Measurements from ENCODE around the gene DAAM2. TPM values are rescaled to one million over a fixed set of nuclear protein-coding genes. Genes with fewer than 3 reads are reported as not detected.

The DAAM2 gene
- total and polyA plus RNA-seq, 4 experiments from 2014 or later = not detected

DNA sequence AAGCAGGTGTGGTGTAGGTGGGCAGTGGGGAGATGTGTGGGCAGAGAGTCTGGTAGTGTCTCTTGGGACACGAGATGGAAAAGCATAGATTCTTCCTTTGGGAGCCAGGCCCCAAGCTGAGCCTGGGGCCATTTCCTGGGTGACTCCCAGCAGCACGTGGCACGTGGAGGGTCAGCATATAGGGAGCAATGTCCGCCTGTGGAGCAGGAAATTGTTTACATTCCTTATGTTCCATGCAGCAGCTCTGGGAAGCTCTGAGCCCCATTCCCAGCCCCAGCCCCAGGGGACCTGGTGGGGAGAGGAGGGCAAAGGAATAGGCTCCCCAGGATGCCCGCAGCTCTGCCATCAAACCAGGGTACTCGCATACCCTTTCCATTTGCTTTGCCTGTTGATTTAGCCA is 57.6 kb downstream of the DAAM2 start:
- H3K4me3 Mint-ChIP-seq = no peak overlapping the region
- Histone ChIP-seq H3K36me3 (ENCODE audit: insufficient read depth, low read length) (no peaks in the 10 kb centered on the region), H3K27ac (ENCODE audit: low read depth, low read length) (no peak overlapping the region), H3K27me3 (ENCODE audit: insufficient read depth, low read length) (no peaks in the 10 kb centered on the region), H3K9me3 (ENCODE audit: control insufficient read depth in 1 of 2, low read length in 2 of 2) (no peaks in the 10 kb centered on the region), H3K4me3 (ENCODE audit: low read length in 2 of 2) (no peak overlapping the region), H3K4me1 (ENCODE audit: insufficient read depth, low read length) (no peaks in the 10 kb centered on the region)
- H3K4me1 Mint-ChIP-seq = no peaks in the 10 kb centered on the region
- intact Hi-C loops (cut with micrococcal nuclease) = no loop called here
- H3K27ac Mint-ChIP-seq = no peak overlapping the region
- peaks cover 0 to 4% (median 0%) of the 10 kb centered on the region in 8 donors for H3K9me3 Mint-ChIP-seq
- POLR2A ChIA-PET (ENCODE audit: partially characterized antibody) = no interaction called here
- H3K27me3 Mint-ChIP-seq = peaks cover 0 to 6% of the 10 kb centered on the region in 2 donors
- DNase-seq = no peak
- CTCF ChIA-PET (ENCODE audit: partially characterized antibody) = interaction anchor here (2.8 kb wide), 1 partner anchor 16 kb away, joined by 14 read pairs; no protein-coding TSS in a partner anchor
- no peaks in the 10 kb centered on the region for H3K36me3 Mint-ChIP-seq

DNA sequence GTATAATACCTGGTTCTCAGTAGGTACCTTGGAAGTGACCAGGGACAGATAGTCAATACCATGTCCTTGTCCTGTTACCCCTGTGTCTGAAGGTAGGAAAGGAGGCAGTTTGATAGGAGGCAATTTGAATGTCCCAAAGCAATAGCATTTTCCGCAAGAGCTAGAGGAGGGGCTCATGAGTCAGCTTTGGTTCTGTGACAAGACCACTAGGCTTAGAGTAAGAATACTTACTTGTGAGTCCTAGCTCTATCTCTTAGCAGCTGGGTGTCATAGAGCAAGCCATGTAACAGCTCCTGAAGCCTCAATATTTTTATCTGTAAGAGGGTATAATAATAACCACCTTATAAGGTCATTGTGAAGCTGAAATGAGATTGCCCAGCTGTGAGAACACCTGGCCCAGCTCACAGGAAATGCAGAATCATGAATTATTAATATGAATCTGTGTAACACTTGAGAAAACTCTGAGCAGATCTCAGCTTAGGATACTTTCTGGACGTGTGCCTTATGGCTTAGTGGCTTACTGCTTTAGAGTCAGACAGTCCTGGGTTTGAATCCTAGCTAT is 58.6 kb downstream of the DAAM2 start:
- Histone ChIP-seq H3K4me3 (ENCODE audit: low read length in 2 of 2) (no peak overlapping the region), H3K27ac (ENCODE audit: low read depth, low read length) (no peak overlapping the region), H3K27me3 (ENCODE audit: insufficient read depth, low read length) (no peaks in the 10 kb centered on the region), H3K4me1 (ENCODE audit: insufficient read depth, low read length) (no peaks in the 10 kb centered on the region), H3K36me3 (ENCODE audit: insufficient read depth, low read length) (no peaks in the 10 kb centered on the region), H3K9me3 (ENCODE audit: control insufficient read depth in 1 of 2, low read length in 2 of 2) (no peaks in the 10 kb centered on the region)
- Mint-ChIP-seq H3K4me1 (no peaks in the 10 kb centered on the region), H3K27ac (no peak overlapping the region), H3K4me3 (no peak overlapping the region), H3K27me3 (peaks cover 0 to 9% of the 10 kb centered on the region in 2 donors), H3K36me3 (no peaks in the 10 kb centered on the region), H3K9me3 (peaks cover 0 to 4% (median 0%) of the 10 kb centered on the region in 8 donors)
- ChIA-PET POLR2A (ENCODE audit: partially characterized antibody) (no interaction called here), CTCF (ENCODE audit: partially characterized antibody) (interaction anchor here (2.8 kb wide), 1 partner anchor 15 kb away, joined by 14 read pairs; no protein-coding TSS in a partner anchor)
- no peak for DNase-seq
- intact Hi-C loops (cut with micrococcal nuclease) = no loop called here

DNA sequence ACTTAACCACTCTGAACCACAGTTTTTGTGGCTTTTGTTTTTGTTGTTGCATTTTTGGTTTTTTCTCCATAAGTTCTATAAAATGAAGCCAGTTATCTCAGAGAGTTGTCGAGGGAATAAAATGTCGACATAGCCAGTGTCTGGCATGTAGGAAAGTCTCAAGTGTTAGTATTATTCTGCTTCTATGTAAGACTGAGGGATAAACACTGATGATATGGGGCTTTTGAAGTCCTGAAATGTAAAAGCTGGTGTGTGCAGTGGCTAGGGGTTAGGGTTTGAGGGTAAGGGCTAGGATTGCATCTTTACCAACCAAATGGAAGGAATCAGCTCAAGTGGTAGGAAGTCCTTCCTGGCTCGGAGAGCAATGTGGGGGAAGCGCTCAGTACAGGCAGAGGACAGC is 59.2 kb downstream of the DAAM2 start:
- no peak overlapping the region for H3K4me3 Mint-ChIP-seq
- H3K4me3 ChIP-seq (ENCODE audit: low read length in 2 of 2) = no peak overlapping the region
- DNase-seq = no peak
- H3K4me1 Mint-ChIP-seq = no peaks in the 10 kb centered on the region
- no peaks in the 10 kb centered on the region for H3K36me3 ChIP-seq (ENCODE audit: insufficient read depth, low read length)
- intact Hi-C loops (cut with micrococcal nuclease) = no loop called here
- H3K9me3 Mint-ChIP-seq = peaks cover 0 to 4% (median 0%) of the 10 kb centered on the region in 8 donors
- ChIA-PET CTCF (ENCODE audit: partially characterized antibody) (no interaction called here), POLR2A (ENCODE audit: partially characterized antibody) (no interaction called here)
- H3K27ac ChIP-seq (ENCODE audit: low read depth, low read length) = no peak overlapping the region
- H3K9me3 ChIP-seq (ENCODE audit: control insufficient read depth in 1 of 2, low read length in 2 of 2) = no peaks in the 10 kb centered on the region
- no peak overlapping the region for H3K27ac Mint-ChIP-seq
- H3K36me3 Mint-ChIP-seq = no peaks in the 10 kb centered on the region
- H3K27me3 ChIP-seq (ENCODE audit: insufficient read depth, low read length) = no peaks in the 10 kb centered on the region
- no peaks in the 10 kb centered on the region for H3K4me1 ChIP-seq (ENCODE audit: insufficient read depth, low read length)
- H3K27me3 Mint-ChIP-seq = peaks cover 0 to 9% of the 10 kb centered on the region in 2 donors

DNA sequence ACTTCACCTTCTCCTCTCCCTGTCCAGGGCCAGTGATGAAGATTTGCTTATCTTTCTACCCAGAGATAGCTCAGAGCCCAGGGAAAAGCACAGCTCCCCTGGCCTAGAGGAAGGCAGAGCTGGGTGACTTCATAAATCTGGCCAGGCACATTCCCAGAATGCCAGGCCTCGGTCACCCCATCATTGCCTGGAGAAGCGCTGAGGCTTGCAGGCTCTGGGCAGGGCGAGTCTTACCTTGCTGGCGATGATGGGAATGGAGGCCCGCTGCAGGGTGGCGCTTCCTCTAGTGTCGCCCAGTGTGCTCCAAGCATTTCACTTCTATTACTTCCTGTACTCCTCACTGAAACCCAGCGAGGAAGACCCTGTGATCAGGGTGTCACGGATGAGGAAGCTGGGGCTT is 60.1 kb downstream of the DAAM2 start:
- Mint-ChIP-seq H3K27ac (no peak overlapping the region), H3K4me3 (no peak overlapping the region), H3K36me3 (no peaks in the 10 kb centered on the region), H3K4me1 (no peaks in the 10 kb centered on the region), H3K27me3 (peaks cover 0 to 9% of the 10 kb centered on the region in 2 donors), H3K9me3 (peaks cover 0 to 4% (median 0%) of the 10 kb centered on the region in 8 donors)
- ChIA-PET POLR2A (ENCODE audit: partially characterized antibody) (no interaction called here), CTCF (ENCODE audit: partially characterized antibody) (no interaction called here)
- Histone ChIP-seq H3K27me3 (ENCODE audit: insufficient read depth, low read length) (no peaks in the 10 kb centered on the region), H3K9me3 (ENCODE audit: control insufficient read depth in 1 of 2, low read length in 2 of 2) (no peaks in the 10 kb centered on the region), H3K27ac (ENCODE audit: low read depth, low read length) (no peak overlapping the region), H3K4me1 (ENCODE audit: insufficient read depth, low read length) (no peaks in the 10 kb centered on the region), H3K4me3 (ENCODE audit: low read length in 2 of 2) (no peak overlapping the region), H3K36me3 (ENCODE audit: insufficient read depth, low read length) (no peaks in the 10 kb centered on the region)
- intact Hi-C loops (cut with micrococcal nuclease) = no loop called here
- no peak for DNase-seq

DNA sequence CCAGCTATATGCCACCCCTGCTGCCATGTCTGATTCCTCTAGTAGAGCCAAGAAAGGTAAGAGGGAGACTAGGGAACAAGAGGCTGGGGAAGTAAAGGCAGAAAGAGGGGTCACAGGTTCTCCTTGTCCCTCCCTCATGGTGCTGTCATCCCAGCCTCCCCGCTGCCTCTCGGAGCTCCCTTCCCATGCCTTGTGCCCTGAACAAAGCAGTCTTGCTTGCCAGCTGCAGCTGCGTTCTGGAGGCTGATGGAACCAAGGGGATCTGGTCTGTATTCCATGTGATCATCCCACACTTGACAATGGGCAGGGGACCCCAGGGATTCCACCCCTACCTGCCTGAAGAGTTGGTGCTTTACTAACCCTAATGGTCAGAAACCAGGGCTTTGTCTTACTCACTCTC is 61.4 kb downstream of the DAAM2 start:
- Histone ChIP-seq H3K27ac (ENCODE audit: low read depth, low read length) (no peak overlapping the region), H3K9me3 (ENCODE audit: control insufficient read depth in 1 of 2, low read length in 2 of 2) (no peaks in the 10 kb centered on the region), H3K36me3 (ENCODE audit: insufficient read depth, low read length) (no peaks in the 10 kb centered on the region), H3K4me3 (ENCODE audit: low read length in 2 of 2) (no peak overlapping the region), H3K4me1 (ENCODE audit: insufficient read depth, low read length) (no peaks in the 10 kb centered on the region), H3K27me3 (ENCODE audit: insufficient read depth, low read length) (no peaks in the 10 kb centered on the region)
- Mint-ChIP-seq H3K27me3 (peaks cover 2 to 7% of the 10 kb centered on the region in 2 donors), H3K36me3 (no peaks in the 10 kb centered on the region), H3K4me3 (no peak overlapping the region), H3K4me1 (no peaks in the 10 kb centered on the region), H3K27ac (no peak overlapping the region), H3K9me3 (no peaks in the 10 kb centered on the region)
- no peak for DNase-seq
- POLR2A ChIA-PET (ENCODE audit: partially characterized antibody) = no interaction called here
- intact Hi-C loops (cut with micrococcal nuclease) = no loop called here
- CTCF ChIA-PET (ENCODE audit: partially characterized antibody) = interaction anchor here (1.5 kb wide), 1 partner anchor 12 kb away, joined by 4 read pairs; no protein-coding TSS in a partner anchor

DNA sequence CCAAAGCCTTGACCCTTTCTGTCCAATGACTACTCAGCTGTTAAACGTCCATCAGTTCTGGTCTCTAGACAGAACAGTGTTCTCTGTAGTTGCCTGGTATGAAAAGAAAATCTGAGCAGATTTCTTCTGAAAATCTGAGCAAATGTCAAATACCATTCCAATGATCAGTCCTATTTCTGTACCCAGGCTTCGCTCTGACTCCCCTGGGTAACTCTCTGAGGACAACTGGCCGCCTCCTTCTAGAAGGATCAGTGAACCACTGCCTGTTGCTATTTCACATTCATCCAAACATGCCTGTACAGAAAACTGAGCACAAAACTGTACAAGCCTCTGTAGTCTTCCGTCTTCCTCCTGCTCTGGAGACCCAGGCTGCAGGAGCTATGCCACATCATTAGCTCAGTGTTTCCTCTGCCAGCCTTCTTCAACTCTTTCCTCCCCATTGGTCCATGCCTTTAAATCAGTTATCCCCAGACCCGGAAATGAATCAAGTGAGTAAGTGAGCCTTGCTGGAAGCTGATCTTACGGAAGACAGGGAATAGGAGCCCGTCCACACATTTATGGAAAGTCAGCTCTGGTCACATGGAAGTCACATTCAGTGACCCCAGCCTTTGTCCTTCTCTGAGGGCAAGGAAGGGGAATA is 63.3 kb downstream of the DAAM2 start:
- H3K9me3 Mint-ChIP-seq = no peaks in the 10 kb centered on the region
- no peak overlapping the region for H3K27ac Mint-ChIP-seq
- no peak overlapping the region for H3K4me3 Mint-ChIP-seq
- Histone ChIP-seq H3K27me3 (ENCODE audit: insufficient read depth, low read length) (no peaks in the 10 kb centered on the region), H3K9me3 (ENCODE audit: control insufficient read depth in 1 of 2, low read length in 2 of 2) (no peaks in the 10 kb centered on the region), H3K4me1 (ENCODE audit: insufficient read depth, low read length) (no peaks in the 10 kb centered on the region), H3K36me3 (ENCODE audit: insufficient read depth, low read length) (no peaks in the 10 kb centered on the region), H3K4me3 (ENCODE audit: low read length in 2 of 2) (no peak overlapping the region), H3K27ac (ENCODE audit: low read depth, low read length) (no peak overlapping the region)
- intact Hi-C loops (cut with micrococcal nuclease) = no loop called here
- peaks cover 5 to 10% of the 10 kb centered on the region in 2 donors for H3K27me3 Mint-ChIP-seq
- no peaks in the 10 kb centered on the region for H3K36me3 Mint-ChIP-seq
- no peak for DNase-seq
- H3K4me1 Mint-ChIP-seq = no peaks in the 10 kb centered on the region
- POLR2A ChIA-PET (ENCODE audit: partially characterized antibody) = no interaction called here
- CTCF ChIA-PET (ENCODE audit: partially characterized antibody) = interaction anchor here (1.1 kb wide), 1 partner anchor 11 kb away, joined by 7 read pairs; no protein-coding TSS in a partner anchor

DNA sequence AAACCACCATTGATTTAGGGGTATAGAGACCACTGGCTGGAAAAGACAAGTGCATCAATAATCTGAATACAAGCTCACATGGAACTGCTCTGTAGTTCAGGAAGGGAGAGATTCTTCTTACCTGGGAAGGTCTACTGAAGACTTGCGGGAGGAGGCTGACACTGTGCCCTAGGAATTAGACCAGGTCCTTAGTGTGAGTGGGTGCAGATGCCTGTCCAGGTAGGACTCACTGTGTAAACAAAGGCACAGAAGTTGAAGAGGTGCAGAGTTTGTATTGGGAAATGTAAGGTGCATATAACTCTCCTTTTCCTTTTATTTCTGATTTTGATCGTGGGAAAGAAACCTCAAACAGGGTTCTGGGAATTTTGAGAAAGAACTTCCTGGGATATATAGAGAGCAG is 66.8 kb downstream of the DAAM2 start:
- H3K4me1 Mint-ChIP-seq = no peaks in the 10 kb centered on the region

More for the DNA sequence above, 66.8 kb downstream of the DAAM2 start:
- CTCF ChIA-PET (ENCODE audit: partially characterized antibody) = no interaction called here
- Mint-ChIP-seq H3K27me3 (peaks cover 11 to 16% of the 10 kb centered on the region in 2 donors), H3K4me3 (no peak overlapping the region), H3K9me3 (peaks cover 0 to 2% (median 0%) of the 10 kb centered on the region in 8 donors), H3K36me3 (no peaks in the 10 kb centered on the region), H3K27ac (no peak overlapping the region)
- no peak for DNase-seq
- no peak overlapping the region for H3K4me3 ChIP-seq (ENCODE audit: low read length in 2 of 2)
- no peaks in the 10 kb centered on the region for H3K27me3 ChIP-seq (ENCODE audit: insufficient read depth, low read length)
- no peaks in the 10 kb centered on the region for H3K36me3 ChIP-seq (ENCODE audit: insufficient read depth, low read length)
- no peak overlapping the region for H3K27ac ChIP-seq (ENCODE audit: low read depth, low read length)
- H3K9me3 ChIP-seq (ENCODE audit: control insufficient read depth in 1 of 2, low read length in 2 of 2) = no peaks in the 10 kb centered on the region
- intact Hi-C loops (cut with micrococcal nuclease) = no loop called here
- POLR2A ChIA-PET (ENCODE audit: partially characterized antibody) = no interaction called here
- H3K4me1 ChIP-seq (ENCODE audit: insufficient read depth, low read length) = no peaks in the 10 kb centered on the region

Measured in CD4-positive, alpha-beta memory T cell (primary cell).